Stimulated activated effector memory CD8-positive, alpha-beta T cell treated with anti-CD3 and anti-CD28 coated beads, Interleukin-12 subunit alpha, Interleukin-12 subunit beta, amount 100 ng/mL, for 72 hours (primary cell): Measurements from ENCODE around the gene C4B.
"Not testable (repeated sequence)": the region's sequence is repeated elsewhere in the genome, so short reads cannot be mapped to it uniquely, and the experiment has no call there.

Source experiments
- ATAC-seq: fragments of 150-1000 bp; cut with Tn5 transposase; 2 replicates; pipeline ENCODE4 v1.10.0; 2021
- DNase-seq, 2 donors: peaks; one replicate each; pipeline ENCODE4 v3.0.0; 2021 to 2022; ENCODE audit warnings: low spot score in 2 of 2
- H3K27ac Mint-ChIP-seq: one replicate; pipeline ENCODE4 v1.8.0; 2022; ENCODE audit warnings: mild to moderate bottlenecking, mixed read lengths
- H3K36me3 Mint-ChIP-seq: one replicate; pipeline ENCODE4 v1.8.0; 2022; ENCODE audit warnings: mild to moderate bottlenecking, mixed read lengths
- H3K4me1 Mint-ChIP-seq: one replicate; pipeline ENCODE4 v1.8.0; 2022; ENCODE audit warnings: mixed read lengths
- H3K4me3 Mint-ChIP-seq: one replicate; pipeline ENCODE4 v1.8.0; 2022; ENCODE audit warnings: mild to moderate bottlenecking, mixed read lengths
- H3K9me3 Mint-ChIP-seq: one replicate; pipeline ENCODE4 v1.8.0; 2022; ENCODE audit warnings: mixed read lengths

C4B gene

DNA sequence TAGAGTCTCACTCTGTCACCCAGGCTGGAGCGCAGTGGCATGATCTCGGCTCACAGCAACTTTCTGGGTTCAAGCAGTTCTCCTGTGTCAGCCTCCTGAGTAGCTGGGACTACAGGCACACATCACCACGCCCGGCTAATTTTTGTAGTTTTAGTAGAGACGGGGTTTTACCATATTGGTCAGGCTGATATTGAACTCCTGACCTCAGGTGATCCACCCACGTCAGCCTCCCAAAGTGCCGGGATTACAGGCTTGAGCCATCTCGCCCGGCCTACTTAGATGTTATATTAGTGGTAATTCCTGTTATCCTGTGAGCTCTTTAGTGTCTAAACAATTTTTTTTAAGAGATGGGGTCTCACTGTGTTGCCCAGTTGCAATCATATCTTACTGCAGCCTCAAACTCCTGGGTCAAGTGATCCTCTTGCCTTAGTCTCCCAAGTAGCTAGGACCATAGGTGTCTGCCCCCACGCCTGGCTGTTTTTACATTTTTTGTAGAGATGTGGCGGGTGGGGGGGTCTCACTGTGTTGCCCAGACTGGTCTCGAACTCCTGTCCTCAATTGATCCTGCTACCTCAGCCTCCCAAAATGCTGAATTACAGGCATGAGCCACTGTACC, 36.7 kb upstream of the C4B start:
- no peak overlapping the region for H3K4me3 Mint-ChIP-seq
- ATAC-seq (no peak), DNase-seq (no peak)
- H3K9me3 Mint-ChIP-seq: no peaks in the 10 kb centered on the region
- H3K4me1 Mint-ChIP-seq: peaks cover 21% of the 10 kb centered on the region
- no peak overlapping the region for H3K27ac Mint-ChIP-seq
- peaks cover 11% of the 10 kb centered on the region for H3K36me3 Mint-ChIP-seq

DNA sequence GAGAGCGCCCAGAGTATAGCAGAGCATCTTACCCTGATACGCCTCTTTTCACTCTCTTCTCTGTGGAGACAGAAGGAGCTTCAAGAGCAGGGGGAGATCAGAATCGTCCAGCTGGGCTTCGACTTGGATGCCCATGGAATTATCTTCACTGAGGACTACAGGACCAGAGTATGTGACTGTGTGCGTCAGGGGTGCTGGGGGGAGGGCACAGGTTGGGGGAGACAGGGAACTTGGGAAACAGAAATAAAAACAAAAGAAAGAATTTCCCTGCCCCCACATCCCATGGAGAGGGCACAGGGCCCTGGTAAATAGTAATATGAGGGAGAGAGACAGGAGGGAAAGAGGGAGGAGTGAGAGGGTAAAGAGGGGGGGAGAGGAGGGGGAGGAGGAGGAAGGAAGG, 35.8 kb upstream of the C4B start:
- Mint-ChIP-seq H3K9me3 (no peaks in the 10 kb centered on the region), H3K27ac (peak overlapping the region; percentile 83)

GRCh38 chr6:31979238-31979898, 35.2 kb upstream of the C4B start:
- peaks cover 3% of the 10 kb centered on the region for H3K36me3 Mint-ChIP-seq
- H3K4me1 Mint-ChIP-seq: peaks cover 6% of the 10 kb centered on the region
- no peaks in the 10 kb centered on the region for H3K9me3 Mint-ChIP-seq
- DNase-seq (no peak), ATAC-seq (no peak)
- peak overlapping the region; percentile 83 for H3K27ac Mint-ChIP-seq
- no peak overlapping the region for H3K4me3 Mint-ChIP-seq

More for the DNA sequence above, 35.8 kb upstream of the C4B start:
- DNase-seq: no peak
- ATAC-seq: no peak
- peaks cover 12% of the 10 kb centered on the region for H3K4me1 Mint-ChIP-seq
- H3K36me3 Mint-ChIP-seq: peaks cover 8% of the 10 kb centered on the region
- H3K4me3 Mint-ChIP-seq: no peak overlapping the region

DNA sequence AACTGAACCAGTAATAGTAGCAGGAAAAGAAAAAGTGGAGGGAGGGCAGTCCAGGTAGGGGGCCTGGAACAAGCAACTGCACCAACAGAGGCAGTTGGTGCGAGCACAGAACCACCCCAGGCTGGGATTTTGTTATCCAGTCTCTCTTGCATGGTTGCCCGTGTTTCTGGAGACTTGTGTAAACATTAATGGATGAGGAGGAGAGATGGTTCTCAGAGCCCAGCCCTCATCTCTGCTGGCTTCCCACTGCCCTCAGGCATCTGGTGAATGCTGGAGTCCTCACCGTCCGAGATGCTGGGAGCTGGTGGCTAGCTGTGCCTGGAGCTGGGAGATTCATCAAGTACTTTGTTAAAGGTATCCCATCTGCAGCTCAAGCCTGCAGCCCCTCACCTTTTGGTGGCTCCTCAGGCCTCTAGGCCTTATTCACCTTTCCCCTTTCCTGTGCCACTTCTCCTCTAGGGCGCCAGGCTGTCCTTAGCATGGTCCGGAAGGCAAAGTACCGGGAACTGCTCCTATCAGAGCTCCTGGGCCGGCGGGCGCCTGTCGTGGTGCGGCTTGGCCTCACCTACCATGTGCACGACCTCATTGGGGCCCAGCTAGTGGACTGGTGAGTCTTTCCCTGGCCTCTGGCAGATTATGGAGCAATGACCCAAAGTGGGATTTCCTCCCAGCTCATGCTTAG, 34.3 kb upstream of the C4B start:
- not testable (repeated sequence) for DNase-seq, ATAC-seq, H3K9me3 Mint-ChIP-seq, H3K4me1 Mint-ChIP-seq, H3K4me3 Mint-ChIP-seq, H3K36me3 Mint-ChIP-seq, H3K27ac Mint-ChIP-seq

DNA sequence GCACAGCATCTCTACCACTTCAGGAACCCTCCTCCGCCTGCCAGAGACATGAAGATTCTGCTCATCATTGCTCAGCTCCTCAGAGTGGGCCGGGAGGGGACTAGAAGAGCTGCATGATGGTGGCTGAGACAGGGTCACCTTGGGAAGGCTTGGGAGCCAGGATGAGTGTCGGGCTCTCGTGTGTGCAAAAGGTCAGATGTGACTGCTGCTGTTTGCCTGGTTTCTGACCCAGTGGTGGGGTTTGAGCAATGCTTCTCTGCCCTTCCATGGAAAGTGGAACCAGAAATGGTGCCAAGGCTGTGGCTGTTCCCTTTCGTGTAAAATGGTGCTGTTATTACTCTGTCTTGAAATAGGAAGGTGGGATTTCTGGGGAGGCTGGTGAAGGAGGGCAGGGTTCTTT, 33.6 kb upstream of the C4B start:
- H3K9me3 Mint-ChIP-seq, H3K27ac Mint-ChIP-seq, DNase-seq, H3K4me3 Mint-ChIP-seq, ATAC-seq, H3K36me3 Mint-ChIP-seq, H3K4me1 Mint-ChIP-seq: not testable (repeated sequence)

GRCh38 chr6:31981744-31982143, 32.9 kb upstream of the C4B start, which contains the start of gene C4A:
C4A (plus strand) TSS chr6:31982057; CDS start chr6:31982108, 51 bp downstream.
- not testable (repeated sequence) for H3K9me3 Mint-ChIP-seq, ATAC-seq

DNA sequence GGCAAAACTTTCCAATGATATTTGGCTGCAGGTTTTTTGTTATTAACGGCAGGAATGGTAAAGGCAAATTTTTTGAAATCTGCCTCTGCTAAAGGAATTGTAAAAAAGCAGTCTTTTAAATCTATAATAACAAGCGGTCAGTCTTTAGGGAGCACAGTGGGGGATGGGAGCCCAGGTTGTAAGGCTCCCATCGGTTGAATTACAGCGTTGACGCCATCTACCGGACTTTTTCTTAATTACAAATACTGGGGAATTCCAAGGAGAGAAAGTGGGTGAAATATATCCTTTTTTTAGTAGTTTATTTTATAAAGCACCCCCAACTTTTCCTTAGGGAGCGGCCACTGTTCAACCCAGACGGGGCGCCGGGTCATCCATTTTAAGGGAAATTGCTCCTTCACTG, 25.2 kb upstream of the C4B start:
- not testable (repeated sequence) for H3K4me3 Mint-ChIP-seq, DNase-seq, H3K9me3 Mint-ChIP-seq, H3K4me1 Mint-ChIP-seq, H3K27ac Mint-ChIP-seq, ATAC-seq, H3K36me3 Mint-ChIP-seq

More at GRCh38 chr6:31981744-31982143, 32.9 kb upstream of the C4B start, which contains the start of gene C4A:
- not testable (repeated sequence) for DNase-seq, H3K27ac Mint-ChIP-seq, H3K4me3 Mint-ChIP-seq, H3K4me1 Mint-ChIP-seq, H3K36me3 Mint-ChIP-seq

- H3K4me3 Mint-ChIP-seq, H3K36me3 Mint-ChIP-seq, ATAC-seq, H3K9me3 Mint-ChIP-seq, H3K27ac Mint-ChIP-seq, DNase-seq, H3K4me1 Mint-ChIP-seq: not testable (repeated sequence)
Observed at GRCh38 chr6:31994421-31994820, 20.2 kb upstream of the C4B start.

DNA sequence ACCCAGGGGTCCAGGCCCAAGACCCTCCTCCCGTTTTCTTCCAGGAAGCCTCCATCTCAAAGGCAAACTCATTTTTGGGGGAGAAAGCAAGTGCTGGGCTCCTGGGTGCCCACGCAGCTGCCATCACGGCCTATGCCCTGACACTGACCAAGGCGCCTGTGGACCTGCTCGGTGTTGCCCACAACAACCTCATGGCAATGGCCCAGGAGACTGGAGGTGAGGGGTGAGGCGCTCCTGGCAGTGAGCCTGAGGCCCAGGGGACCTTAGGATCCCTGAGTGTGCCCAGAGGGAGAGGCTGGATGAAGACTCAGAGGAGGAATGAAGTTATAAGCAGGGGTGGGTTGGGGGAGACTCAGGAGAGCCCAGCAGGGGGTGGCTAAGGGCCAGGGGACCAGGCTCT, 18.2 kb upstream of the C4B start:
- not testable (repeated sequence) for DNase-seq, ATAC-seq, H3K9me3 Mint-ChIP-seq, H3K27ac Mint-ChIP-seq, H3K36me3 Mint-ChIP-seq, H3K4me3 Mint-ChIP-seq, H3K4me1 Mint-ChIP-seq

DNA sequence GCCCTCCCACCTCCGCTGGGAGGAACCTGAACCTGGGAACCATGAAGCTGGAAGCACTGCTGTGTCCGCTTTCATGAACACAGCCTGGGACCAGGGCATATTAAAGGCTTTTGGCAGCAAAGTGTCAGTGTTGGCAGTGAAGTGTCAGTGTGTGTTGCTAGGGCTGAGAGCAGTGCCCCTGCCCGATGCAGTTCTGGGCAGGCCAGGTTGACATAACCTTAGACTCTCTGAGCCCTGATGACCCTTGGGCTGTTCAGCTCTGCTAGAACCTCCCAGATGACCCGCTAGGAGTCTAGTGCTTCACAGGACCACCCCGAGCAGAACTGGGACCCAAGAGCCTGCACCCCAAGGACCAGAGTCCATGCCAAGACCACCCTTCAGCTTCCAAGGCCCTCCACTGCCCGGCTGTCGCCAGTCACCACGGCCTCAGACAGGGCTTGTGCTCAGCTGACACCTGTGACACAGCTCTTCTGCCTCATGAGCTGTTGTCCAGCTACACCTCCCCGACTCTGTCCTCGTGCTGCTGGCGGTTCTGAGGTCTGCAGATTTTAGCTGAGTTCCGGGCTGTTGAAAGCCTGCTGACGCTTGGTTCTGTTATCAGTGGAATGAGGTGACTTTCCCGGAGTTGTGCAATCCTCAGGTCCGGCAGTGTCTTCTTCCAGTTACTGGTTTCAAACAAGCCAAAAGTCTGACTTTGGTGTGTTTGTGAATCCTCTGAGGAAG, 11.9 kb upstream of the C4B start:
- not testable (repeated sequence) for DNase-seq, ATAC-seq, H3K4me1 Mint-ChIP-seq, H3K27ac Mint-ChIP-seq, H3K9me3 Mint-ChIP-seq, H3K4me3 Mint-ChIP-seq, H3K36me3 Mint-ChIP-seq

DNA sequence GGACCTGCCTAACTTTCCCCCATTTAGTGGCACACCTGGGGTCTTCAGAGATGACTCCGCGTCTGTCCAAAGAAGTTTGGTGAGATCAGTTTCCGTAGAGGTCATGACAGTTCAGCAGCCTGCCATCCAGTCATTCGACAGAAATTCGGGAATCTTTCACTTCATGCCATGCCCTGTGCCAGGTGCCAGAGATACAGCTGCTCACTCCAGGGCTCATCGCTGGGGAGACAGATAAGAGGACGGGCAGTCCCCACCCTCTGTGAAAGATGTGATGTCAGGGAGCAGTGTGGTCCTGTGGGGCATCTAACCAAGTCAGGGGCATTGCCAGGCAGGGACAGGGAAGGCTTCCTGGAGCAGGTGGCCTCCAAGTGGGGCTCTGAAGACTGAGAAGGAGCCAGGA, 11.3 kb upstream of the C4B start:
- H3K4me1 Mint-ChIP-seq, DNase-seq, ATAC-seq, H3K36me3 Mint-ChIP-seq, H3K9me3 Mint-ChIP-seq, H3K4me3 Mint-ChIP-seq, H3K27ac Mint-ChIP-seq: not testable (repeated sequence)

- not testable (repeated sequence) for H3K4me3 Mint-ChIP-seq, H3K36me3 Mint-ChIP-seq, DNase-seq, ATAC-seq, H3K27ac Mint-ChIP-seq, H3K4me1 Mint-ChIP-seq, H3K9me3 Mint-ChIP-seq
Observed at GRCh38 chr6:32004393-32004792, 10.2 kb upstream of the C4B start.

DNA sequence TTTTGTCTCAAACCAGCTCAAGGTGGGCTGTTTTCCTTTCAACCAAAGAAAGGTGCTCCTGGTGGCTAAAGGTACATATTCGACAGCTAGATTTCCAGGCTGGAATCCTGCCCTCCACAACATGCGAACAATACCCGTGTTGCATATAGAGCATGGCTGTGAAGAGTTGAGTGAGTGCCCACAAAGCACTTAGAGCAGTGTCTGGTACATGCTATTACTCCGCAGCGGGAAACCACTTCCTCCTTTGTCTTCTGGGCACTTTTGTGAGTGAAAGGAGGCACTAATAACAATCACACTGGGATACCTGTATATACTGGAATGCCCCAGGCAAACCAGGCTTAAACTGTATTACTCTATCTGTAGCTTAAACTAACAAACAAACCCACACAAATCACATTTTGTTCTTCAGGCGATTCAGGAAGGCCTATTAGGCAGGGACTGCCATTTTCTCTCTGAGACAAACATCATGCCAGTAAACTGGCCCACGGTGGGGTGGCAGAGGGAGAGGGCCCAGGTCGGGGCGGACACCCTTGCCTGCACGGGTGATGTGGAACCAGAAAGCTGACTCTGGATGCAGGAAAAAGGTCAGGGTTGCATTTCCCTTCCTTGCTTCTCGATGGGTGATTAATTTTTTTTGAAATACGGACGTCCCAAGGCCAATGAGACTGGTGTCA, 9.6 kb upstream of the C4B start:
- not testable (repeated sequence) for H3K9me3 Mint-ChIP-seq, H3K4me1 Mint-ChIP-seq, H3K27ac Mint-ChIP-seq, H3K36me3 Mint-ChIP-seq, DNase-seq, H3K4me3 Mint-ChIP-seq
- ATAC-seq: peak; percentile 81

GRCh38 chr6:32005538-32005880, 9.1 kb upstream of the C4B start:
- H3K4me1 Mint-ChIP-seq, H3K27ac Mint-ChIP-seq, H3K4me3 Mint-ChIP-seq, DNase-seq, H3K36me3 Mint-ChIP-seq, H3K9me3 Mint-ChIP-seq, ATAC-seq: not testable (repeated sequence)

- not testable (repeated sequence) for H3K36me3 Mint-ChIP-seq, DNase-seq, H3K4me1 Mint-ChIP-seq, H3K9me3 Mint-ChIP-seq, ATAC-seq, H3K27ac Mint-ChIP-seq, H3K4me3 Mint-ChIP-seq
Observed at GRCh38 chr6:32005991-32006529, 8.5 kb upstream of the C4B start.
